Gastrocnemius medialis (tissue), 4 donors: ENCODE measurements around the gene SESTD1. TPM values are rescaled to one million over a fixed set of nuclear protein-coding genes. Genes with fewer than 3 reads are reported as not detected.

Experiments used
- ATAC-seq, 2 donors: fragments of 150-250 bp; one replicate each; pipeline ENCODE4 v1.9.1; 2016
- DNase-seq, 2 donors: peaks; one replicate each; pipeline ENCODE4 v3.0.0-alpha.2; 2019
- H3K27ac ChIP-seq, 4 donors: fragments of 200-600 bp; sonication (generic); 1 replicate in 1 of 4; 2 replicates in 3 of 4; pipeline ENCODE4 v1.5.1; 2016 to 2018; ENCODE audit warnings: mild to moderate bottlenecking in 2 of 4, moderate library complexity in 1 of 4
- H3K27me3 ChIP-seq, 3 donors: fragments of 200-600 bp; sonication (generic) in 2 of 3; 1 replicate in 1 of 3; 2 replicates in 2 of 3; pipeline versions ENCODE4 v1.5.1 to v1.6.0; 2016 to 2019; ENCODE audit warnings: mild to moderate bottlenecking in 1 of 3, moderate library complexity in 1 of 3
- H3K36me3 ChIP-seq, 2 donors: fragments of 200-600 bp; sonication (generic) in 1 of 2; one replicate each; pipeline ENCODE4 v1.5.1; 2017 to 2018
- H3K4me1 ChIP-seq, 2 donors: fragments of 200-600 bp; sonication (generic) in 1 of 2; one replicate each; pipeline ENCODE4 v1.5.1; 2016 to 2017; ENCODE audit warnings: mild to moderate bottlenecking in 2 of 2
- H3K4me3 ChIP-seq, 4 donors: fragments of 200-600 bp; sonication (generic) in 3 of 4; 1 replicate in 1 of 4; 2 replicates in 3 of 4; pipeline ENCODE4 v1.5.1; 2016 to 2019; ENCODE audit warnings: mild to moderate bottlenecking in 2 of 4
- H3K9me3 ChIP-seq, 3 donors: fragments of 200-600 bp; sonication (generic) in 2 of 3; 1 replicate in 1 of 3; 2 replicates in 2 of 3; pipeline ENCODE4 v1.5.1; 2016 to 2019
- CTCF ChIP-seq, 5 experiments: fragments of 450-650 bp in 3 of 5; fragments of 200-600 bp in 2 of 5; sonication (generic) in 2 of 5; IDR thresholded peaks in 4 of 5; conservative IDR thresholded peaks in 1 of 5; 1 replicate in 4 of 5; 2 replicates in 1 of 5; pipeline ENCODE4 v1.5.1; 2016 to 2019; ENCODE audit warnings: antibody characterized with exemption in 5 of 5, mild to moderate bottlenecking in 3 of 5, moderate library complexity in 3 of 5
- POLR2A ChIP-seq, 2 donors: fragments of 450-650 bp; IDR thresholded peaks; one replicate each; pipeline ENCODE4 v1.6.1; 2017; ENCODE audit warnings: antibody characterized with exemption in 2 of 2, mild to moderate bottlenecking in 2 of 2, moderate library complexity in 2 of 2
- in situ Hi-C, 4 donors: fragments of 200-750 bp; cut with MboI; loops; one replicate each; pipeline versions ENCODE4 v1.15.0 to v1.8.0; 2017; ENCODE audit warnings: low sequenced_read_pairs in 4 of 4
- intact Hi-C: fragments of 100-400 bp; cut with DNase I; formaldehyde crosslinking; loops from one replicate; pipeline ENCODE4 v1.15.1; 2023; ENCODE audit warnings: low total_unique reads
- total RNA-seq, 4 donors: library from RNA; depleted of rRNA; stranded (reverse); fragments of >200 nt; gene quantifications; one replicate each; pipeline versions ENCODE4 v1.1.0 to v1.2.3, GENCODE V29; 2016

SESTD1 gene
- total RNA-seq, 4 donors from 2014 or later, result 4.1 to 11.0 (median 8.6) TPM

- DNase-seq, result no peak
- peak overlapping the region; percentile 47 to 94 (median 80) for H3K4me3 ChIP-seq
- no peak for TF ChIP-seq POLR2A (IDR thresholded peaks at IDR 0.05)
- no peak for TF ChIP-seq CTCF (IDR thresholded peaks at IDR 0.05 in 4 of 5, conservative IDR thresholded peaks at IDR 0.05 in 1 of 5)
- in situ Hi-C loops (loop anchor here in 1 of 4 donors (10.0 kb wide), 1 partner anchor 80 kb away; no protein-coding TSS in a partner anchor), intact Hi-C loops (no loop called here)
- H3K4me1 ChIP-seq, result peaks cover 7 to 22% of the 10 kb centered on the region in 2 donors
- H3K36me3 ChIP-seq, result no peaks in the 10 kb centered on the region
- ATAC-seq, result peak; percentile 2 to 17
- H3K9me3 ChIP-seq, result no peaks in the 10 kb centered on the region
- peak overlapping the region; percentile 78 to 82 (median 80) for H3K27ac ChIP-seq
- no peaks in the 10 kb centered on the region for H3K27me3 ChIP-seq
Measured at GRCh38 chr2:179265082-179265510, 464 bp upstream of the SESTD1 start.

DNA sequence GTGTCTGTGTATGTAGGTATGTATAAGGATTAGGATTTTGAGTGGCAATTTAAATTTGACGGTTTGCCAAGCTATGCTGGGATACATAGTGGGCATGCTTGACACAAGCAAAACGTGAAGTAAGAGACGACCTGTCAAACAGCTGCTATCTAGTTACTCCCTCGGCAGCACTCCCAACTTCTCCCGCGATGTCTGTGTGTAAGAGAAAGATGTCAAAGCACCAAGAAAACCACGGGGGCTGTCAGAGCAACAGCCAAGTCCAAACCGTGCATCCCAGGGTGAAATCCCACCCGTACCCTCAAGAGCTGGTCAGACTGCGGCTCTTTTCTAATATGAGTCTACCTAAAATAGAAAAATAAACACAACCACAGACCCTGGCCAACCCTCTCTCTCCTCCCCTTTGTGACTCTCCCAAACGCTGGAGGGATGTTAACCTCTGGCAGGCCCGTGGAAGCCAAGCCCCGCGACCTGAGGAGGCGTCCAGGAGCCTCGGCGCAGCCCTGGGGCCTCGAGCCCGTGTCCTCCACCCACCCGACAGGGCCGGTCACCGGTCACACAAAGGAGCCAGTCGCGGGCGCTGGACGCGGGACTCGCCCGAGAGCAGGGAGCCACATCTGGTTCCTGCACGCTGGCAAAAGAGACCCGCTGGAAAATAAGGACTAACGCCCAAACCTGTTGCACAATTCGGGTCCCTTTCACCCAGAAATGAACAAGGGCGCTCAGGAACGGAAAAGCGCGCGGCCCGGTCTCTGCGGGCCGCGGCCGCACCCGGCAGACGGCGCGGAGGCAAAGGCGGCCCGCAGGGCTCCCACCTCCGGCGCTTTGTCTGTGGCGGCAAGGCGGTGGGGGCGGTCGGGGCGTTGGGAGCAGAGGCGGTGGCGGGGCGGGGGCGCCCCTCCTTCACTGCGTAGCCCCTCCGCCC lies 925 bp downstream of the SESTD1 start:
- peaks cover 7 to 22% of the 10 kb centered on the region in 2 donors for H3K4me1 ChIP-seq
- ATAC-seq (peak; percentile 46 to 61), DNase-seq (peak; percentile 48 to 56)
- no peaks in the 10 kb centered on the region for H3K9me3 ChIP-seq
- no peak for TF ChIP-seq POLR2A (IDR thresholded peaks at IDR 0.05)
- no peak for TF ChIP-seq CTCF (IDR thresholded peaks at IDR 0.05 in 4 of 5, conservative IDR thresholded peaks at IDR 0.05 in 1 of 5)
- no peaks in the 10 kb centered on the region for H3K27me3 ChIP-seq
- H3K36me3 ChIP-seq, result no peaks in the 10 kb centered on the region
- intact Hi-C loops (no loop called here), in situ Hi-C loops (loop anchor here in 1 of 4 donors (10.0 kb wide), 1 partner anchor 81 kb away; no protein-coding TSS in a partner anchor)
- peak overlapping the region; percentile 77 to 94 (median 88) for H3K4me3 ChIP-seq
- peak overlapping the region; percentile 78 to 82 (median 80) for H3K27ac ChIP-seq

DNA sequence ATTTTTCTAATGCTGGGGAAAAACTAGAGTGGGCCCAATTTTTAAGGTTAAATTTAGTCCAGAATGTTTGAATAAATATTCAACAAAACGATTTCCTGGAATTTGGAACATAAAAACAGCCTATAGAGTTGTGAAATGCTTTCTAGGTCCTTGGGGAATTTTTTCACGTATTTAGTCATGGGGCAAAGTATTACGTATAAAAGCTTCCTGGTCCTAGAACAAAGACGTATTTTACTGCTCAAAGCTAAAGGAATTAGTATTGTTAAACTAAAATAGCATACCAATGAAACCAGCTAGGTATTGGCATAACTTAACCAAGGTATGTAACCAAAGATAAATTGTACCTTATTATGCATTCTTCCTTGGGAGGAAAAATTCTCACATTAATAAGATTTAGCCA lies 1.6 kb downstream of the SESTD1 start:
- in situ Hi-C loops, result loop anchor here in 1 of 4 donors (10.0 kb wide), 1 partner anchor 82 kb away; no protein-coding TSS in a partner anchor
- Histone ChIP-seq H3K4me1 (peaks cover 7 to 22% of the 10 kb centered on the region in 2 donors), H3K27me3 (no peaks in the 10 kb centered on the region), H3K9me3 (no peaks in the 10 kb centered on the region), H3K4me3 (peak overlapping the region; percentile 77 to 94 (median 88)), H3K27ac (peak overlapping the region; percentile 78 to 82 (median 80)), H3K36me3 (no peaks in the 10 kb centered on the region)
- ATAC-seq (no peak), DNase-seq (no peak)
- TF ChIP-seq POLR2A (IDR thresholded peaks at IDR 0.05) (peak in 1 of 2 donors; percentile 25), CTCF (IDR thresholded peaks at IDR 0.05 in 4 of 5, conservative IDR thresholded peaks at IDR 0.05 in 1 of 5) (no peak)
- intact Hi-C loops, result no loop called here

- in situ Hi-C loops, result loop anchor here in 1 of 4 donors (10.0 kb wide), 1 partner anchor 83 kb away; no protein-coding TSS in a partner anchor
- DNase-seq (no peak), ATAC-seq (no peak)
- Histone ChIP-seq H3K36me3 (no peaks in the 10 kb centered on the region), H3K27me3 (no peaks in the 10 kb centered on the region), H3K4me3 (no peak overlapping the region), H3K27ac (no peak overlapping the region), H3K4me1 (peaks cover 7 to 22% of the 10 kb centered on the region in 2 donors), H3K9me3 (no peaks in the 10 kb centered on the region)
- intact Hi-C loops, result no loop called here
- TF ChIP-seq POLR2A (IDR thresholded peaks at IDR 0.05) (no peak), CTCF (IDR thresholded peaks at IDR 0.05 in 4 of 5, conservative IDR thresholded peaks at IDR 0.05 in 1 of 5) (no peak)
Measured at GRCh38 chr2:179262077-179262660, 2.5 kb downstream of the SESTD1 start.
